ENCODE data around the gene PEPD.

Gene PEPD

GRCh38 chr19:33523167-33523566 is 1.6 kb upstream of the PEPD start:
- Histone ChIP-seq H3K27ac (ENCODE audit: low read depth, low read length) (no peak overlapping the region), H3K9ac (ENCODE audit: low read length) (no peak overlapping the region)
- no peak for TF ChIP-seq CTCF (IDR thresholded peaks at IDR 0.05; ENCODE audit: insufficient read depth, low read length, poor library complexity, severe bottlenecking)
- TF ChIP-seq EZH2phosphoT487 (conservative IDR thresholded peaks at IDR 0.05; ENCODE audit: low read length), result no peak

GRCh38 chr19:33522371-33522662 is 726 bp upstream of the PEPD start:
- Histone ChIP-seq H3K79me2 (ENCODE audit: insufficient read depth, low read length) (no peaks in the 10 kb centered on the region), H3K27ac (ENCODE audit: low read depth, low read length) (no peak overlapping the region), H3F3A (ENCODE audit: insufficient read depth) (no peaks in the 10 kb centered on the region), H3K27me3 (ENCODE audit: low read length) (no peaks in the 10 kb centered on the region), H3K9ac (ENCODE audit: low read length) (no peak overlapping the region), H3K9me2 (replicated peaks; ENCODE audit: insufficient read depth, low read length) (no peaks in the 10 kb centered on the region), H2AFZ (ENCODE audit: low read depth, low read length, severe bottlenecking) (no peak overlapping the region), H4K20me1 (ENCODE audit: low read depth, low read length) (no peaks in the 10 kb centered on the region), H3K4me2 (ENCODE audit: low read depth, low read length, poor library complexity, severe bottlenecking) (peak overlapping the region; percentile 67), H3K4me3 (ENCODE audit: insufficient read depth, low read length, poor library complexity, severe bottlenecking) (peak overlapping the region; percentile 35), H3K36me3 (ENCODE audit: low read length) (no peaks in the 10 kb centered on the region), H3K9me3 (ENCODE audit: insufficient read depth, low read length) (no peaks in the 10 kb centered on the region)
- TF ChIP-seq EZH2phosphoT487 (conservative IDR thresholded peaks at IDR 0.05; ENCODE audit: low read length), result no peak
- TF ChIP-seq CTCF (IDR thresholded peaks at IDR 0.05; ENCODE audit: insufficient read depth, low read length, poor library complexity, severe bottlenecking), result no peak

More at GRCh38 chr19:33523167-33523566, 1.6 kb upstream of the PEPD start:
- H3K79me2 ChIP-seq (ENCODE audit: insufficient read depth, low read length), result no peaks in the 10 kb centered on the region
- no peaks in the 10 kb centered on the region for H3K27me3 ChIP-seq (ENCODE audit: low read length)
- H3K4me3 ChIP-seq (ENCODE audit: insufficient read depth, low read length, poor library complexity, severe bottlenecking), result no peak overlapping the region
- no peaks in the 10 kb centered on the region for H4K20me1 ChIP-seq (ENCODE audit: low read depth, low read length)
- no peaks in the 10 kb centered on the region for H3K36me3 ChIP-seq (ENCODE audit: low read length)
- H3K9me3 ChIP-seq (ENCODE audit: insufficient read depth, low read length), result no peaks in the 10 kb centered on the region
- H3F3A ChIP-seq (ENCODE audit: insufficient read depth), result no peaks in the 10 kb centered on the region
- H3K9me2 ChIP-seq (replicated peaks; ENCODE audit: insufficient read depth, low read length), result no peaks in the 10 kb centered on the region
- no peak overlapping the region for H2AFZ ChIP-seq (ENCODE audit: low read depth, low read length, severe bottlenecking)
- no peak overlapping the region for H3K4me2 ChIP-seq (ENCODE audit: low read depth, low read length, poor library complexity, severe bottlenecking)

GRCh38 chr19:33520844-33521479 is 629 bp downstream of the PEPD start:
- Histone ChIP-seq H3K4me2 (ENCODE audit: low read depth, low read length, poor library complexity, severe bottlenecking) (peak overlapping the region; percentile 67), H3K36me3 (ENCODE audit: low read length) (no peaks in the 10 kb centered on the region), H2AFZ (ENCODE audit: low read depth, low read length, severe bottlenecking) (peak overlapping the region; percentile 83), H3K9ac (ENCODE audit: low read length) (peak overlapping the region; percentile 51), H3K79me2 (ENCODE audit: insufficient read depth, low read length) (no peaks in the 10 kb centered on the region), H3K9me2 (replicated peaks; ENCODE audit: insufficient read depth, low read length) (no peaks in the 10 kb centered on the region), H3K4me3 (ENCODE audit: insufficient read depth, low read length, poor library complexity, severe bottlenecking) (peak overlapping the region; percentile 55), H3K27me3 (ENCODE audit: low read length) (no peaks in the 10 kb centered on the region), H3K9me3 (ENCODE audit: insufficient read depth, low read length) (no peaks in the 10 kb centered on the region), H4K20me1 (ENCODE audit: low read depth, low read length) (no peaks in the 10 kb centered on the region), H3F3A (ENCODE audit: insufficient read depth) (no peaks in the 10 kb centered on the region), H3K27ac (ENCODE audit: low read depth, low read length) (no peak overlapping the region)
- TF ChIP-seq EZH2phosphoT487 (conservative IDR thresholded peaks at IDR 0.05; ENCODE audit: low read length) (no peak), CTCF (IDR thresholded peaks at IDR 0.05; ENCODE audit: insufficient read depth, low read length, poor library complexity, severe bottlenecking) (no peak)
